H54 (cell line): ENCODE results near the gene TEAD4.
A peak's percentile ranks its signal among the peaks of the same experiment; 100 is the strongest.

Experiments used
- DNase-seq: peaks from one replicate; pipeline ENCODE4 v3.0.0; 2011; ENCODE audit warnings: low spot score, mixed read lengths; ENCODE audit not compliant: insufficient read length
- FAIRE-seq: peaks from 3 replicates; lab custom pipeline; 2011; peaks lifted over from hg19 to GRCh38; lab: Jason Lieb, UNC
- POLR2A ChIP-seq: IDR thresholded peaks from 2 replicates; pipeline ENCODE4 v1.6.1; 2011; ENCODE audit warnings: low read depth, mild to moderate bottlenecking, low read length

TEAD4 gene

DNA sequence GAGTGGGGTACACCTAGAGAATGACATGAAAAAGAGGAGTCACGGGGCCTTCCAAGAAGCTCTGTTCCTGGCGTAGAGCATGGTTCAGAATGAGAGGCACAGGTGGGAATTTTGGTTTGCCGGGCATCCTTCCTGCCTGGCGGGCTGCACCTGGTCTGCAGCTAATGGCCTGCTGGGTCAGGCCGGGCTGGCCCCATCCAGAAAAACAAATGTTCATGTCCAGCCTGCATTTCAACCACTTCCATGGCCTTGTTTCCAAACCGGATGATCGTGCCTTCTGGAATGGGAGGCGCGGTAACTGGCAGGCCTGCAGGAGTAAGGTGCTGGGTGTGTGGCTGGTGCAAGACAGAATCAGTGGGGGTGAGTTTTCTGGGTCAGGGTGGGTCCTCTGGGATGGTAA lies 14.4 kb downstream of the TEAD4 start:
- FAIRE-seq (no peak), DNase-seq (no peak)
- no peak for TF ChIP-seq POLR2A

- FAIRE-seq (no peak), DNase-seq (peak; percentile 60)
- TF ChIP-seq POLR2A = no peak
Observed at GRCh38 chr12:2974560-2974971, 15.4 kb downstream of the TEAD4 start.

GRCh38 chr12:2976581-2976996 lies 17.4 kb downstream of the TEAD4 start:
- no peak for DNase-seq
- FAIRE-seq = no peak
- TF ChIP-seq POLR2A = no peak

- no peak for TF ChIP-seq POLR2A
- no peak for FAIRE-seq
- no peak for DNase-seq
Observed at GRCh38 chr12:2977776-2978175, 18.6 kb downstream of the TEAD4 start.

- no peak for FAIRE-seq
- no peak for TF ChIP-seq POLR2A
- no peak for DNase-seq
Observed at GRCh38 chr12:2979806-2980205, 20.6 kb downstream of the TEAD4 start.

DNA sequence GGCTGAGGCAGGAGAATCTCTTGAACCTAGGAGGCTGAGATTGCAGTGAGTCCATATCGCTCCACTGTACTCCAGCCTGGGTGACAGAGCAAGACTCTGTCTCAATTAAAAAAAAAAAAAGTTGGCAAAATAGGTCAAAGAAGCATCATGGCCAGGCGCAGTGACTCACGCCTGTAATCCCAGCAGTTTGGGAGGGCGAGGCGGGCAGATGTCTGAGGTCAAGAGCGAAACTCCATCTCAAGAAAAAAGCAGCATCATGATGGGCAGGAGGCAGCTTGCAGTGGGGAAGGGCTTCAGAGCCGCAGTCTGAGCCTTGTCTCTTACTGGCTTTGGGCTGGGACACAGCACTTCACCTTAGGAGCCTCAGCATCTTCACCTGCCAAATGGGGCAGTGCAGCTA lies 21.4 kb downstream of the TEAD4 start:
- no peak for FAIRE-seq
- DNase-seq = no peak
- TF ChIP-seq POLR2A = no peak

DNA sequence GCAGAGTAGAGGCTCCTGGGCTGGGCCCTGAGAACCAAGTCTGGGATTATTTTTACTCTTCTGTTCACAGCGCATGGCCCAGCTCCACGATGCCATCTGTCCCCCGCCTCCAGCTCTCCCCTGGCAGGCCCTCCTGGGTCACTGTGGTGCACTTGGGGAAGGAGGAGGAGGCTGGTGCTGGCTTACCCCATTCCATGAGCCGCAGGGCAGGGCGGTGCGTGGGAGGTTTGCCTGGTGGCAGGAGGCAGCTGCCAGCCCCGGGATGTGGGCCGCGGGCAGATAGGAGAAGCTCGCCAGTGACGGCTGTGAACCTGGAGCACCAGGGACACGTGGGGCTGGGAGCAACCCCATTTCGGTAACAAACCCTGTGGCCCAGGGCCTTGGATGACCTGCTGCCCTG lies 23.2 kb downstream of the TEAD4 start:
- no peak for TF ChIP-seq POLR2A
- DNase-seq (no peak), FAIRE-seq (no peak)

GRCh38 chr12:2984249-2984648 lies 25.1 kb downstream of the TEAD4 start:
- TF ChIP-seq POLR2A = no peak
- DNase-seq (no peak), FAIRE-seq (no peak)

DNA sequence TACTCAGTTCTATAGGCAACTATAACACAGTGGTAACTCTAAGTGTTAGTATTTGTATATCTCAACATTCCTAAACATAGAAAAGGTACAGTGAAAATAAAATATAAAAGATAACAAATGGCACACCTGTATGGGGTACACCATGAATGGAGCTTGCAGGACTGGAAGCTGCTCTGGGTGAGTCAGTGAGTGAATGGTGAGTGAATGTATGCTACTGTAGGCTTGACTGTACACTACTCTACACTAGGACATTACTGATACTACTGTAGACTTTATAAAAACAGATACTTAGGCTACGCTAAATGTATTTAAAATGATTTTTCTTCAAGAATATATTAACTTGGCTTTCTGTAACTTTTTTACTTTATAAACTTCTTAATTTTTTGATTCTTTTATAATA lies 25.5 kb downstream of the TEAD4 start:
- FAIRE-seq = no peak
- TF ChIP-seq POLR2A = no peak
- no peak for DNase-seq

GRCh38 chr12:2986876-2987275 lies 27.7 kb downstream of the TEAD4 start:
- TF ChIP-seq POLR2A = no peak
- DNase-seq (no peak), FAIRE-seq (no peak)

DNA sequence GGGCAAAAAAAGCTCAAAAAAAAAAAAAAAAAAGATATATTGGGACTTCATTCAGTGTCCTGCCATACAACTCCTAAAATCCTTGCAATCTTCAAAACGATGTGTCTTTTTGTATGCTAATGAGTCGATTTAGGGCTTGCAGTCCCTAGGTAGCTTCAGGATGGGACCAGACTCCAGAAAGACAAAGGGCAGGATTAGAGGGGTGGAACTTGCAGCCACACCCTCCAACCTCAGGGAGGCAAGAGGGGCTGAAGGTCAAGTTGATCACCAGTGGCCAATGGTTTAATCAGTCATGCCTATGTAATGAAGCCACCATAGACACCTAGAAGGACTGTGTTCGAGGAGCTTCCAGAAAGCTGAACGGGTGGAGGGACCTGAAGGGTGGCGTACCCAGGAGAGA lies 29.3 kb downstream of the TEAD4 start:
- no peak for DNase-seq
- no peak for FAIRE-seq
- TF ChIP-seq POLR2A = no peak

DNA sequence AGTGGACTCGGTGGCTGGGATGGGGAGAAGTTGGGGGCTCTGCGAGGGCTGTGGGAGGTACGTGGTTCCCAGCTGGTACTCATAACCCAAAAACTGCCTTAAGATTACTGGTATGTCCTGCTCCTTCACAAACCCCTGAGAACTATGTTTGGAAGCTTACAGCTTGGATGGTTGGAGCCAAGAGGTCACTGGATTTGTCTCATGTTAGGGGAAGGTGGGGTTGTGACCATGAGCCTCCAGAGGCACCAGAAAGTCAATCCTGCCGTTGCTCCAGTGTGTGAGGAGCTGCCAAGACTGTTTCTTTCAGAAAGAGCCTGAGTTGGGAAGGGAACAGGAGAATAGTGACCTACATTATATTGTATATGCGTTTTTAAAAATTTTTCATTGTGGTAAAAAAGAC lies 33.5 kb downstream of the TEAD4 start:
- FAIRE-seq (no peak), DNase-seq (no peak)
- no peak for TF ChIP-seq POLR2A

DNA sequence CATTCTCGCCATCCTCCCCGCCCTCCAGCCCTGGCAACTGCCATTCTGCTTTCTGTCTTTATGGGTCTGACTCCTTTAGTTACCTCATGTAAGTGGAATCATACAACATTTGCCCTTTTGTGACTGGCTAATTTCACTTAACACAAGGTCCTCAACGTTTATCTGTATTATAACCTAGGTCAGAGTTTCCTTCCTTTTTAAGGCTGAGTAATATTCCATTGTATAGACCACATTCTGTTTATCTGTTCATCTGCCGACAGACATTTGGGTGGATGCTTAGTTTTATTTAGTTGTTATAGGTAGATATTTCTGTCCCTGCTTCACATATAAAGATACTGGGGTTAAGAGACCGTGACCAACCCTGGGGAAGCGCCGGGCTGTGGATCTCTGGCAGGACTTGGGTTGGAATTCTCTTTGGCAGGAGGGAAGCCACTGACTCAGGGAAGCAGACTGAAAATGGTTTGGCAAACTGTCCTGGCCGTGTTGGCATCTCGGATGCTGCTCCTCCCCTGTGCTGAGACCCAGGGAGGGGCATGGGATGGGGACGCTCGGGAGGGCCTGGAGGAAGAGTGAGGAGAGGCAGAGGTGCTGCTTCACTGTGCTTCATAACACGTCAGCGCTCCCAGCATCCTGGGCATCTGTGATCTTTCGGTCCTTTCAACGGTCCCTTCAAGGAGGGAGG lies 38.9 kb downstream of the TEAD4 start:
- TF ChIP-seq POLR2A = no peak
- DNase-seq (no peak), FAIRE-seq (no peak)

DNA sequence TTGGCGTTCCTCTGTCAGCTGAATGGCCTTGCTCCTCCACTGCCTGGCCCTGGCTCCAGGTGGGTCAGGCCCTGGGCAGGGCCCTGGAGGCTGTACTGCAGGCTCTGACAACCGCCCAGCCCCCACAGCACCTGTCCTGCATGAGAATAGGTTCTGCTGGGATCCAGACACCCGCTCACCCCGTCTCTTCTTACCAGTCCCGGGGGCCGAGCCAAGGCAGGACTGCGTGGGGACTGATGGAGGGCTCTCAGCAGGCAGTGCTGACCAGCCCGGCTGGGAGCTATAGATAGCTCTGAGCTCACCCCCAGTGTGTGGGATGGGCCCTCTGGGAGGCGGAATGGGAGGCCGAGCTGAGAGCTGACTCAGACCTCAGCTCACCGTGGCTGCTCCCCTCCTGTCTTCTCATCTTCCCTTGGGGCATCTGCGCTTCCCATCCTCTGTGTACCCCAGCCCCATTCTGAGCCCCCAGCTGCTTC lies 39.6 kb downstream of the TEAD4 start:
- DNase-seq = peak; percentile 98
- no peak for TF ChIP-seq POLR2A
- peak; percentile 71 for FAIRE-seq

DNA sequence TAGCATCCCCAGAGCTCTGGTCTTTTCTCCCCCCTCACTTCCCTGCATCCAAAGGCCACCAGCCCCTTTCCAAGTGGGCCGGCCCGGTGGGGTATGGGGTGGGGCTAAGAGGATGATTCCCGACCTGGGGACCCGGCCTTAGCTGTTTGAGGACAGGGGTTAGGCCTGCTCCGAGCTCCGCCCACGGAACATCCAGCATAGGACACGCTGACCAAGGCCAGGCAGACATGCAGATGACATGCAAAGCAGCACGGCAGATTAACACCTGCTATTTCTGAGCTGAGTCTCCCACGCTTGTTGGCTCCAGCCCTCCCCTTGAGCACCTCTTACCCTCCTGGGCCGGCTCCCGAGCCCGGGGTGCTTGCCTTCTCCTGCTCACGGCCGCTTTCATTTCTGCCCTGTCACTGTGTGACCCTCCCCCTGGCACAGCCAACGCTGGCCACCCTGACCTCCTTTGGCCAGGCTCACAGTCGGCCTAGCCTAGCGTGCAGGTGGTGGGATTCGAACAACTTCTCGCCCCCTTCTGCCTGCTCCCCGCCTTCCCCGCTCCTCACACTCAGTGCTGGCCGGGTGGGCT lies 40.2 kb downstream of the TEAD4 start:
- no peak for TF ChIP-seq POLR2A
- no peak for DNase-seq
- no peak for FAIRE-seq
